GM10847 (cell line): ENCODE measurements around the gene RAB12.

Experiments used
- POLR2A ChIP-seq: IDR thresholded peaks from 2 replicates; pipeline ENCODE4 v1.6.1; 2011; ENCODE audit not compliant: insufficient read length; ENCODE audit errors: extremely low read depth

RAB12 gene

DNA sequence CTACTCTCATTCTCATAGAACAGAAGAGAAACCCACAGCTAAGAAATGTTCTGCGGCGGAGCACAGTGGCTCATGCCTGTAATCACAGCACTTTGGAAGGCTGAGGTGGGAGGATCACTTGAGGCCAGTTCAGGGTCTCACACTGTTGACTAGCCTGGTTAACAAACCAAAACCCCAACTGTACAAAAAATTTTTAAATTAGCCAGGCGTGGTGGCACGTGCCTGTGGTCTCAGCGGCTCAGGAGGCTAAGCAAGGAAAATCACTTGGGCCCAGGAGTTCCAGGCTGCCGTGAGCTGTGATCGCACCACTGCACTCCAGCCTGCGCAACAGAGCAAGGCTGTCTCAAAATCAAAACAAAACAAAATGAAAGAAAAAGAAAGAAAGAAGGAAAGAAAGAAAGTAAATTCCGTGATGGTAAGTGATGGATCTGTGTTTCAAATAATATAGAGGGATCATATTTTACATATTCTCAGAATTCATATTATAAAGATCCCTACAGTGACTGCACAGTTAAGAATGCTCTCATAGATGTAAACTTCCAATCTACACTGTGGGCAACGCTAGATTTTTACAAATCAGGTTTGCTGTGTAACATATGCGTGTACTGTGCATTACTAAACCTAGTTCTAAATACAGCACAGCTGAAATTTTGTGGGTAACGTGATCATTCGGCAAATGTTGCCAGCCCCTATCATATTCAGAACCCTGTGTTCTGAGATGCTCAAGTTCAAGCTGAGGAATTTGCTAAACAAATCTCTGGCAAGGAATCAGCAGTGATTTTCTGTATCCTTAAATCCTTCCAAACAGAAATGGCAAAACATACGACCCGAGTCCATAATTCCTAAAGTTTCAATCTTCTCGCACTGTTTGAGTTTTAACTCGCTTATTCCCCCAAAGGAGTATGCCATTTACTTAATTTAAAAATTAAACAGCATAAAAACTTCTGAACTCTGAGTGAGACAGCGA lies 1.2 kb upstream of the RAB12 start:
- no peak for TF ChIP-seq POLR2A

DNA sequence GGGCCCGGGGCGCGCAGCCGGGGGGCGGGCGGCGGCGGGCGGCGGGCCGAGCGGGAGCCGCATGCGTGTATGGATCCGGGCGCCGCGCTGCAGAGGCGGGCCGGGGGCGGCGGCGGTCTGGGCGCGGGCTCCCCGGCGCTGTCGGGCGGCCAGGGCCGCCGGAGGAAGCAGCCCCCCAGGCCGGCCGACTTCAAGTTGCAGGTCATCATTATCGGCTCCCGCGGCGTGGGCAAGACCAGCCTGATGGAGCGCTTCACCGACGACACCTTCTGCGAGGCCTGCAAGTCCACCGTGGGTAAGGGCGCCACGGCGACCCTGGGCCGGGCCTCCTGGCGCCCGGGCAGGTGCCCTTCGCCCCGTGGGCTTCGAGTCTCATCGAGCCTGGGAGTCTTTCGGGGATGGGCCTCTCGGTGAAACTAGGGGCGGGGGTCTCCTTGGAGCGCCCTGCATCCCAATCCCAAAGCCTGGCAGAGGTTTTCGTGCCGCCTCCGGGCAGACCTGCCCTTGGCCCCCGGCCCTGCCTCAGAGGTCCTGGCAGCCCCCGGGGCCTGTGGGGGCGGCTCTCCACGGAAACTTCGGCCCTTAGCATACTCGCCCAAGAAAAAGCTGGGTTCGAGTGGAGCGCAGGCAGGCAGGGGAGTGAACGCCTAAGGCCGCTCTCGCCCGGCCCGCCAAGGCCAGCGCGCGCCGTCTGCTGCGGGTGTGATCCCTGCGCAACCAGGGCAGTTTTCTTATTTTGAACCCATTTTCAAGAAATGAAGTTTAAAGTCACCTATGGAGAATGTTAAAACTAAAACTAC lies 622 bp downstream of the RAB12 start:
- TF ChIP-seq POLR2A = no peak

DNA sequence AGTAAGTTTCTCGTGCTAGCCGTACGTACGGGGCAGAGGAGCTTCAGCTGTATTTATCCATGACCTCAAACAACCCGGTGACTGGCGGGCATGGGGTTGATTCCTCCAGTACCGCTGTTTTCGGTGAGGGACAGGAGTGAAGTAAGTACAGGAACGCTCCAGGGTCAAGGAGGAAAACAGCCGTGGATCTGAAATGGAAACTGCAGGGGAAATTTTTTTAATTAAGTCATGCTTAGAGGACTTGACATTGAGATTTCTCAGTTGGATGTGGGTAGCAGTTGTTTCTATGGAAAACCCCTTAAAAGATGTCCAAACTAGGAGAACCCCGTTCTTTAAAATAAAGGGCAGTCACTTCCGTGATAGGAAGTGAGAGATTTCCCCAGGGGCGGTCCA lies 1.2 kb downstream of the RAB12 start:
- TF ChIP-seq POLR2A = no peak

DNA sequence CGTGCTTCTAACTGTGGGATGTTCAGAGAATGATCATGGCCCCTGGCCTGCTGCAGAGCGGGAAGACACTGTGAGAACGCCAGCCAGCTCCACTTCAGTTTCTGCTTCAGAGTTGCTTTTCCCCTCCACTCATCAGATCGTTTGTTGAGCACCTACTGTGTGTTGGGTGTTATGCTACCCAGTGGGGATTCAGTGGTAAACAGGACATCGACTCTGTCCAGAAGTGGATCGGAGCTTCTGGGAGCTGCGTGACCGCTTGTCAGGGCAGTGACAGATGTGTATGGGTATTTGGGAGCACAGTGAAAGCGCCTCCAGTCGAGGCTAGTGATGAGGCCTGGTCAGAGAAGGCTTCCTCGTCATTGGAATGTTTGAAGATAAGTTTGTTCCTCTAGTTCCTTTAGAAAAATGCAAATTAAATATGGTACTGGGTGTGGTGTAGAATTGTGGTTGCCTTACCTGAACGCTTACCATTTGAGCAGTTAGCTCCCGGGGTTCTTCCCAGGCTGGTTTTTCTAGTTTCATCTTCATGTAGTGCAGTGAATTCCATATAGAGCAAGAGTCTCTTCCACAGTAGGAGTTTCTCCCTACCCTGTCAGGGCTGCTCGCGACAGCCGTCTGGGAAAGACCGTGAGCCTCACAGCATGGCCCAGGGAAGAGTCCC lies 2.8 kb downstream of the RAB12 start:
- TF ChIP-seq POLR2A = no peak

DNA sequence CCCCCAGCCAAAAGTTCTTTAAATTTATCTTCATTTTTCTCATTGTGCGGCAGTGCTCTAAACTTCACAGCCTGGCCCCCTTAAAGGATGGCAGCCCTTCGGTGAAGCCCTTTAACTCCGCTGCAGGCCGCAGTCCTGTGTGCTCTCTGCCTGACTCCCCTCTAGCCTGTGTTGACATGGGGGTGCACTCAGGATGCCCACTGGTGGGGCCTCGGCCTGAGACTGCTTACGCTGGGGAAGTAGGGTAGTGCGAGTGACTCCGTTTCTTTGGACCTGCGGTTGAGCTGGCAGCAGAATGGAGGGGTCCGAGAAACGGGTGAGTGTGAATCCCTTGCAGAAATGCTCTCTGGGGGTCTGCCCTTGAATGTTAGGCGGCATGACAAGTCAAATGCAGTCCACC lies 5.6 kb downstream of the RAB12 start:
- TF ChIP-seq POLR2A = no peak

DNA sequence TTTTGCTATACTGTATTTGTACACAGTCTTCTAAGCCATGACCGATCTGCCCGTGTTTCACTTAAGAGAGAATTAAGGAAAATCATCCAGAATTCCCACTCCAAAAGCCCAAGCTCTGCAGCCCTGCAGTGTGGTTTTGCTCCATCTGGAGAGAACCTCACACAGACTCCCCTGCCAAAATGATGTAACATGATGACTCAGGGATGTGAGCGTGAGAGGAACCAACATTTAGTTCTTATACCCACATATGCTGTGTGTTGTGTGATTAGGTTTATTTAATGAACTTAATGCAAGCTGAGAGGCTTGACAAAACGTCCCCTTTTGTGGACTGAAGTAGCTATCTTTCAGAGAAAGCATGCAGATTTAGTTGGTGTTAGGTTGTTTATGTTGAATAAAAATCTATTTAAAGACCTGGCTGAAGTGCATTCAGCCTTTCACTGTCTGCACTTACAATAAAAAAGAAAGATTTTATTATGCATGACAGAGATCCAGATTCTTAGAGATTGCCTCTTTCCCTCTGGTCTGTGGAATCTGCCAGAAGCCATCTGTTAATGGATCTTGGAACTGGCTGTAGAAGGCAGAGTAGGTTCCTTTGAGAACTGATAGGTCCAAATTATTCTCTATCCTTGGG lies 6.3 kb downstream of the RAB12 start:
- TF ChIP-seq POLR2A = no peak

DNA sequence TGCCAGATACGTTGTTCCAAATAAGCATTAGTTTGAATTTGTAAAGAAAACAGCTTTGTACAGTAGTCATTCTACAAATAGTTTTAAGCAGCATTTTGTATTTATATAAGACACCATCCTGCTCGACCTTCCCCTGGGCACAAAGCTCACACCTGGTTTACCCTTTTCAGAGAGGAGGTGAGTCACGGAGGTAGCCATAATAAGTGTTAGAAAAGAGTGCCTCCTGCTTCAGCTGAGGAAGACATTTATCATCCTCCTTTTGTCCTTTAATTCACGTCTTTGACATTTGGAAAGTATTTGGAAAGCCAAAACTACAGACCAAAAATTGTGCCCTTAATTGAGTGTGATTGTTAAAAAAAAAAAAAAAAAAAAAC lies 6.8 kb downstream of the RAB12 start:
- TF ChIP-seq POLR2A = no peak

DNA sequence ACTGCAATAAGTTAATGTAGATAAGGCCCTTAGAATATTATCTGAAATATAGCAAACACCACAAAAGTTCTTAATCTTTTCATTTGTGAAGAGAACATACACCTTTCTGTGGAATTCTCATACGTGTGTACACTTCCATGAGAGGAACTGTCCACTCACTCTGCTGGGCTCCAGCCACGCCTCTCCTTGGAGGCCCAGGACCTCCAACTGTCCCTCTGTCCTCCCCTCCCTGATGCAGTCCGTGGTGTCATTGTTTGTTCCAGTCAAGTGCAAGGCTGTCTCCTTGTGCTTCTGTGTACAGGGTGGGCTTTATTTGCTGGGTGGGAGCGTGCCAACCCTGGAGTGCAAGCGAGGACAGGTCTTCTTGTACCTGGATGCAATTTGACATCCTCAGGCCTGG lies 8.7 kb downstream of the RAB12 start:
- TF ChIP-seq POLR2A = no peak

DNA sequence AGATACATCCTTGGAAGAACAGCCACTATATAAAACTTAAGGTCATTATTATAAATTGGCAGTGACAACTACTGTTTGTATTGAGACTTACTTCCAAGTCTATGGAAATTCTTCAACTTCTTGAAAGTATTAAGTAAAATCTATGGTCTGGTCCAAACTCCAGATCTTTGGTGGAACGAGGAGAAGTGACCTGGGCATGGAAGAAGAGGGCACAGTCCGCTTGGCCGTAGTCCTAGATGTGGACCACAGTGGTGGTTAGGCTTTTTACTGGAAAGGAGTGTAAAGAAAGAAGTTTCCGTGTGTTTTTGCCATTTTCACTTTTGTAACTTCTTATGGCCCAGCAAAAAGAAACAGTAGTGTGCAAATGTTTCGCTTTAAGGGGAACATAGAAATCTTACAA lies 9.8 kb downstream of the RAB12 start:
- TF ChIP-seq POLR2A = no peak

DNA sequence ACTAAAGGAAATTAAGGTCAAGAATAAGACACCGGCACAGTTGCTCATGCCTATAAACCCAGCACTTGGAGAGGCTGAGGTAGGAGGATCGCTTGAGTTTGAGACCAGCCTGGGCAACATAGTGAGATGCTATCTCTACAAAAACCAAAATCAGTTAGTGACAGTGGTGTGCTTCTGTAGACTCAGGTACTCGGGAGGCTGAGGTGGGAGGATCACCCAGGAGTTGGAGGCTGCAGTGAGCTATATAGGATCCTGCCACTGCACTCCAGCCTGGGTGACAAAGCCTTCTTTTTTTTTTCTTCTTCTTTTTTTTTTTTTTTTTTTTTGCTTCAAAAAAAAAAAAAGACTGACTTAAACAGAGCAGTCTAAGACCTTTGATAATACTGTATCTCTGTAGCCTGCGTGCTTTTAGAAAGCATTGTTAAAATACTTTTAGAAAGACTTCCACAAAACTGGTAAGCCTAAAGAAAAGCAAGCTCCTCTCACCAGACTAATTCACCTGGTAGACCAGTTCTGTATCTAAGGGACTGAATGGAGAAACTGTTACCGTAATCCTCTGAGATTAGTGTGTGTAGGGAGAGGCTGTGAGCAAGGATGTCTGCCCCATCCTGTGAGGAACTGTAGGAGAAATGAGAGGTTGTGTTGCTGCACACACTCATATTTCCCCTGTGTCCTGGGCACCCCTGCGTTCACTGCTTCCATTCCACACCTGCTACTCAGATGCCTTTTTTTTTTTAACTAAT lies 10.8 kb downstream of the RAB12 start:
- no peak for TF ChIP-seq POLR2A

DNA sequence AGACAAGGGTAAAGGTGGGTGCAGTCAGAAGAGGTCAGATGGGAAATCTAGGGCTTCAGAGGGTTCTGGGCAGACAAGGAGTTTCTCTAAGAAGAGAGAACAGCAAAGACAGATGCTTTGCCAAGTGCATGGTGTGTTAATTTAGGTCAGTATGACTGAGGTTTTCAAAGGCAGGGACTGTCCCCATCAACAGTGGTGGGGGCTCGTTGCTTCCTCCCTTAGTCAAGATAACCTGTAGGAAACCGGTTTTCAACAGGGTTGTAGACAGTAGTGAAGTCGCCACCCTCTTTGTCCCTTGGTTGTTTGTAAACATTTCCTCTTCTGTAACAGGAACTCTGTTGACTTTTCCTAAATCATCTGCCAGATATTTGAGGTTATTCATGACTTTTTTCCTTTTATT lies 11.6 kb downstream of the RAB12 start:
- no peak for TF ChIP-seq POLR2A

DNA sequence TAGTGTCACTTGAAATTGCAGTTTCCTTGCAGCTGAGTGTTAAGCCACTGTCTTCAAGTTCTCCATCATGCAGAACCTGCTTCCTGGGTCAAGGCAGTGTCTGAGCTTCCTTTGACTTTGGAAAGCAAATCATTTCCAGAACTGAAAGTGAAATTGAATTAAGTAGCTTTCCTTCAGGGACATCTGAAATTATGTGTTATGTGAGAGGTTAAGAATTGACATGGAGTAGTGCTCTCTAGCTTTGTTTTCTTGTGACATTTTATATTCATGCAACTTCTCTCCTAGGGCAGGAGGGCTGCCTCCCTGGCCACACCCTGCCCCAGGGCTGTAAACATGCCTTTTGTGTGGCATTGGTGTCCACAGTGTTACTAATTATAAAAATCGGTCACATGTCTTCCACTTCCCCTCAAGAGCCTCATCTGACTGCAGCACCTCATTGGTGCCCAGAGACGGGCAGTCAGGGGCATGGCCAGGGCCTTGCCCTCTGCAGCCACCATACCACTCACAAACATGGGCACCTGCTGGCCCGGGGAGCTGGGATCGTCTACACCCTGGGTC lies 14.4 kb downstream of the RAB12 start:
- TF ChIP-seq POLR2A = no peak

DNA sequence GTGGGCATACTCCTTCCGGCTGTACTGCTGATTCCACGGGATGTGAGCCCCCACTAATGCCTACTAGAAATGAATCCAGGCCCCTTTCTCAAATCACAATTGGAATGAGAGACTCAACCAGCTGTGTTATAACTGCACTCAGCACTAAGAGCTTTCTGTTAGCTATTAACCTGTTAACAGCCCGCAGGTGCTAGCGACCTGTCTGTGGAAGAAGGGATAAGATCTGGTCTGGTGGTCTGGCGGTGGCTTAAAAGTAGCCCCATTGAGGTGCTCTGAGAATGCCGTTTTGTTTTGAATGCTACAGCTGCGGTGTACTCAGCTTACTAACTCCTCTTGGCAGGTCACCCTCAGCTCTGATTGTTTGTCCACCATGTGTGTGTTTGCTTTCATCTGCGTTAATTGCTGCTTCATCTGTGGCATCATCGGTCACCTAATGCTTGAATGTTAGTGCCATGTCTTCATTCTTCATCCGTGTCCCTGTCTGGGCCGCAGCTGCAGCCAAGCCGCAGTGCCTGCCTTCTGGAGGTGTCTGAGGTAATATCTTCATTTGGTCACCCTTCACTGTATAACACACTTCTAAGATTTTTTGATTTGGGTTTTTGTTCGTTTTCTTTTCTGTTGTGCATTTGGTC lies 16.3 kb downstream of the RAB12 start:
- TF ChIP-seq POLR2A = no peak
